ENCODE data around the gene NUP93. TPM values are rescaled to one million over a fixed set of nuclear protein-coding genes. Genes with fewer than 3 reads are reported as not detected.

NUP93 gene
- total and polyA plus RNA-seq, 11 donors = 21.8 to 49.0 (median 27.8) TPM

DNA sequence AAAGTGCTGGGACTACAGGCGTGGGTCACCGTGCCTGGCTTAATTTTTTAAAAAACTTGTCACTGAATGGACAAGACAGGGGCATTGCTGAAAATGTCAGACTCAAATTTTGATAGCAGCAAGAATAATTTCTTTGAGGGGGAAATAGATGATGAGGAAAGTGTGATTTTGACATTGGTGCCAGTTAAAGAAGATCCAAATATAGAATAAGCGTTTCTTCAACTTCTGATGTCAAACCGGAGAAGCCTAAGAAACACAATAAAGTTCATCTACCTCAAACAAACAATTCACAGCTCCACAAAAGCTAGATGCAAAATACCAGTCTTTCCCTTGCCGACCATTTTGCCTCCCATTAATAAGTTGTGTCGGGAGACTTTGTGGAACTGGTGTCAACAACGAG lies 43.2 kb upstream of the NUP93 start:
- Histone ChIP-seq H3K9me3 (peaks cover 0 to 9% (median 0%) of the 10 kb centered on the region in 12 donors), H3K27me3 (no peaks in the 10 kb centered on the region), H3K4me3 (no peak overlapping the region), H3K27ac (no peak overlapping the region), H3K4me1 (peaks cover 0 to 32% (median 19%) of the 10 kb centered on the region in 12 donors), H3K36me3 (no peaks in the 10 kb centered on the region)
- DNase-seq (no peak), ATAC-seq (no peak)
- 92 to 96% (median 95%) methylated on average over 7 of the region's 7 CpGs for WGBS, 4 donors
- TF ChIP-seq CTCF (IDR thresholded peaks at IDR 0.05) = no peak
- TF ChIP-seq POLR2A (IDR thresholded peaks at IDR 0.05) = no peak
- intact Hi-C loops (cut with DNase I) = no loop called here

GRCh38 chr16:56688762-56689161 lies 41.2 kb upstream of the NUP93 start:
- no peak for DNase-seq
- TF ChIP-seq POLR2A (IDR thresholded peaks at IDR 0.05) (no peak), CTCF (IDR thresholded peaks at IDR 0.05) (no peak)
- Histone ChIP-seq H3K4me1 (peaks cover 0 to 20% (median 5%) of the 10 kb centered on the region in 12 donors), H3K36me3 (no peaks in the 10 kb centered on the region), H3K27ac (no peak overlapping the region), H3K27me3 (no peaks in the 10 kb centered on the region), H3K4me3 (no peak overlapping the region), H3K9me3 (peaks cover 0 to 9% (median 0%) of the 10 kb centered on the region in 12 donors)
- no peak for ATAC-seq
- 35 to 50% (median 46%) methylated on average over 1 of the region's 1 CpG for WGBS, 4 donors
- intact Hi-C loops (cut with DNase I) = no loop called here

DNA sequence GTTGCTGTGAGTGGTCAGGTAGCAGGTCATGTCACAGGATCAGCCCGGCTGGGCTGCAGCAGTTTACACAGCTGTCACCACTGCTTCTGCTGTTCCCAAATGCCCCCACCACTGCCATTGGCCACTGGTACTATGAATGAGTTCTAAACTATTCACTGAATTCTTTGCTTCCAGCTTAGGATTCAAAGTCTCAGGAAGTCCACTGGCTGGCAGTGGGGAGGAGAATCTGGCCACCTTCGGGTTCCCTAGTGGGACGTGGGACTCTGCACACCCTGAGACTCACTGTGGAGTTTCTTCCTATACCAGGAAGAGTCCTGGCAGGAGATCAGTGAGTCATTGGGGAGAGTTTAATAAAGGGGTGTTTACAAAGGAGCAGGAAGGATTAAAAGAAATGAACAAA lies 40.8 kb upstream of the NUP93 start:
- no peak for TF ChIP-seq CTCF (IDR thresholded peaks at IDR 0.05)
- no peak for TF ChIP-seq POLR2A (IDR thresholded peaks at IDR 0.05)
- intact Hi-C loops (cut with DNase I) = no loop called here
- 71 to 82% (median 80%) methylated on average over 3 of the region's 3 CpGs for WGBS, 4 donors

DNA sequence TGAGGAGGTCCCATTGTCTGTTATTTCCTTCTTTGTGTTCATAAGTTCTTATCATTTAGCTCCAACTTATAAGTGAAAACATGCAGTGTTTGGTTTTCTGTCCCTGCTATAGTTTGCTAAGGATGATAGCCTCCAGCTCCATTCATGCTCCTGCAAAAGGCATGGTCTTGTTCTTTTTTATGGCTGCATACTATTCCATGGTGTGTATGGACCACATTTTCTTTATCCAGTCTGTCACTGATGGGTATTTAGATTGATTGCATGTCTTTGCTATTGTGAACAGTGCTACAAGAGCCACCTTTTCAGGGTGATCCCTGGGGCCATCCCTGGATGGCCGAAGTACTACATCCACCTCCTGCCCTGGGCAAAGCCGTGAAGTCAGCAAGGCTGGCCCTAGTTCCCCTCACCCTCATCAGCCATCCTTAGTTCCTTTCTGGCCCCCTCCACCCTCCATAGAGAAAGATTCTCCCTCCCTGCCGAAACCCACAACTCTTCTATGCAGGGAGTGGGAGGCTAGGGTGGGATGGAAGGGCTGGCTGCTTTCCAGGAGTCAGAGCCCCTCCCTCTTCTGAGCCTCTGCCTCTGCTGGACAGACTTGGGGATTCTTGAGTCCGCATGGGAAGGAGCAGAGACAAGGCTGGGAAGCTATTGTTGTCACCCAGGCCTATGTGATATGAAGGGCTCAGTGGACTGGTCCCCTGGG lies 39.4 kb upstream of the NUP93 start:
- 63 to 84% (median 69%) methylated on average over 4 of the region's 4 CpGs for WGBS, 4 donors
- Histone ChIP-seq H3K4me3 (no peak overlapping the region), H3K4me1 (peaks cover 0 to 8% (median 0%) of the 10 kb centered on the region in 12 donors), H3K9me3 (peaks cover 0 to 9% (median 0%) of the 10 kb centered on the region in 12 donors), H3K27me3 (no peaks in the 10 kb centered on the region), H3K27ac (no peak overlapping the region), H3K36me3 (no peaks in the 10 kb centered on the region)
- no peak for ATAC-seq
- intact Hi-C loops (cut with DNase I) = no loop called here
- TF ChIP-seq CTCF (IDR thresholded peaks at IDR 0.05) (no peak), POLR2A (IDR thresholded peaks at IDR 0.05) (no peak)
- no peak for DNase-seq

More for the DNA sequence above, 40.8 kb upstream of the NUP93 start:
- Histone ChIP-seq H3K4me3 (no peak overlapping the region), H3K27me3 (no peaks in the 10 kb centered on the region), H3K27ac (no peak overlapping the region), H3K4me1 (peaks cover 0 to 16% (median 4%) of the 10 kb centered on the region in 12 donors), H3K9me3 (peaks cover 0 to 9% (median 0%) of the 10 kb centered on the region in 12 donors), H3K36me3 (no peaks in the 10 kb centered on the region)
- DNase-seq (no peak), ATAC-seq (no peak)
